Measurements from ENCODE around the gene SWI5.

The SWI5 gene

DNA sequence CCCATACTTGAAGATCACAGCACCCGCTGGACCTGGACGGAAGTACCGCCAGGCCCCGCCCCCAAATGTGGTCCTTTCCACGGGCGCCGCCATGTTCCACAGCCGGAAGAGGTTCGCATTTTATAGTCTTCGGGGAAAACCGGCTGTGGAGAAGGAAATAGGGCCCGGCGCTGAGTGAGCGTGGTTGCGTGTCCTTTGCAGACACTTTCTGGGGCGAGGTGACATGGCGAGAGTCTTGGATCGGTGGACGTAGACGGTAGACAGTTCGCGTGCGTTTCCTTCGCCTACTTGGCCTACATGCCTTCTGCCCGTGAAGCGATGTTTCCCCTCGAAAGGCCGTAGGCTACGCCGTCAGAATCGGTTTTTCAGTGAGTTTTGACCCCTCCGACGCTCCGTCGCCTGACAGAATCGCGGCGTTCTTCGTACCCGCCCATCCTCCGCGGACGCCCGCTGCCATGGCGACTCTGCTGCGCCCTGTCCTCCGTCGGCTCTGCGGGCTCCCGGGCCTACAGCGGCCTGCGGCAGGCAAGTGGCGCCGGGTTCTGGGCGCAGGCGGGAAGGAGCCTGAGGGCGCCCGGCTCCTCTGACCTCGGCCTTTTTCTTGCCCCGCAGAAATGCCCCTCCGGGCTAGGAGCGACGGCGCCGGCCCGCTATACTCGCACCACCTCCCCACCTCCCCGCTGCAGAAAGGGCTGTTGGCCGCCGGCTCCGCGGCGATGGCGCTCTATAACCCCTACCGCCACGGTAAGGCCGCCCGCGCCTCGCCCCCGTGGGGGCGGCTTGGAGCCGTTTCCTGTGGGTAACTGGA, 46.5 kb downstream of the SWI5 start, which contains the start of the genes COQ4 and TRUB2:
Gene COQ4, plus strand, starts transcription at position 436 of the 808 bp plus-strand sequence. Its CDS starts 20 bp downstream, at position 456.
Gene TRUB2, minus strand, starts transcription at position 44 of the 808 bp plus-strand sequence. Its CDS starts 39 bp downstream, at position 5.
- peak; percentile 89 for DNase-seq

DNA sequence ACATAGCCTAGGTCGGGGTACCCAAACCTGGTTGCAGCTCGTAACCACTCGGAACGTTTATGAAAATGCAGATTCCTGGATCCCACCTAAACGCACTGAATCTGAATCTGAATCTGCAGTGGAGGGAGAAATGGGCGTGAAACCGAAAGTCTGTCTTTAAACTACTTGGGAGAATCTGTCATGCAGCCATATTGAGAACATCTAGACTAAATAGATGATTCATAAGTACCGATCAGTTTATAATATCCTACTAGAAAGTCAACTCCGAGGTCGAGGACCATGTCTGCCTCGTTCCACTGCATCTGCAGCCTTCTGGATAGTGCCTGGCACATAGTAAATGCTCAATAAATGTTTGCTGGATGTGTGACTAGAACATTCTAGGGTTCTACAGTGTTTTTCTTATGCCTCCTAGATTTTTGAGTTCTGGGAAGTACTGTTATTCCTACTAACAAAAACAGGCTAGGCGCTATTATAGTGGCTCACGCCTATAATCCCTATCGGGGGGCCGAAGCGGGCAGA, 47.2 kb downstream of the SWI5 start:
- DNase-seq: no peak

DNA sequence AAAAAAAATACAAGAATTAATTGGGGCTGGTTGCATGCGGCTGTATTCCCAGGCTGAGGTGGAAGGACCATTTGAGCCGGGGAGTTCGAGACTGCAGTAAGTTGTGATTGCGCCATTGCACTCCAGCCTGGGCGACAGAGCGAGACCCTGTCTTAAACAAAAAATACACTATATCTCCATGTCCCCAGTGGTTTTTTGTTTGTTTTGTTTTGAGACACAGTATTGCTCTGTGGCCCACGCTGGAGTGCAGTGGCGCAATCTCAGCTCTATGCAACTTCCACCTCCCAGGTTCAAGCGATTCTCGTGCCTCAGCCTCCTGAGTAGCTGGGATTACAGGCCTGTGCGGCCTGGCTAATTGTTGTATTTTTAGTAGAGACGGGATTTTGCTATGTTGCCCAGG, 47.7 kb downstream of the SWI5 start:
- DNase-seq: no peak

DNA sequence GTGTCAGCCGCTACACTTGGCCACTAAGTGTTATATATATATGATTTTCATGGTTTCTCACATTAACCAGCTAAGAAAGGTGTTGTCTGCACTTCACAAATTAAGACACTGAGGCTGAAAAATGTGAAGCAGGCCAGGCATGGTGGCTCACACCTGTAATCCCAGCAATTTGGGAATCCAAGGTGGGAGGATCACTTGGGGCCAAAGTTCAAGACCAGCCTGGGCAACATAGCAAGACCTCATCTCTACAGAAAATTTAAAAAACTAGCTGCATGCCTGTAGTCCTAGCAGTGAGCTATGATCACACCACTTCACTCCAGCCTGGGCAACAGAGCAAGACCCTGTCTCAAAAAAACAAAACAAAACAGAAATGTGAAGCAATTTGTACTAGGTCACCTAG, 48.3 kb downstream of the SWI5 start:
- no peak for DNase-seq

DNA sequence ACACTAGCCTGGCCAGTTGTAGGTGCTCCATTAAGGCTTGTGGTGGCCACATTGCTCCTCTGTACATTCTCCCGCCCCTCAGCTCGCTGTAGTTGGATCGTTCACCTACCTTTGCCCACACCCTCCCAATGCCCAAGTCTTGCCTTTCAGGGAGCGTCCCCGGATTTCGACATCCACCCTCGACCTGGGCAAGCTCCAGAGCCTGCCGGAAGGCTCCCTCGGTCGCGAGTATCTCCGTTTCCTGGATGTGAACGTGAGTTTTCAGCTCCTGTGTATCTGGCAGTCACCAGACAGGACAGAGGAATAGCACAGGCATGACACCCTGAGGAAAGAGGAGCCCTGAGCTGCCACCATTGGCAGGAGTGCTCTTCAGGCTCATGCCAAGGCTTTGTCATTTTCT, 49.6 kb downstream of the SWI5 start:
- no peak for DNase-seq

DNA sequence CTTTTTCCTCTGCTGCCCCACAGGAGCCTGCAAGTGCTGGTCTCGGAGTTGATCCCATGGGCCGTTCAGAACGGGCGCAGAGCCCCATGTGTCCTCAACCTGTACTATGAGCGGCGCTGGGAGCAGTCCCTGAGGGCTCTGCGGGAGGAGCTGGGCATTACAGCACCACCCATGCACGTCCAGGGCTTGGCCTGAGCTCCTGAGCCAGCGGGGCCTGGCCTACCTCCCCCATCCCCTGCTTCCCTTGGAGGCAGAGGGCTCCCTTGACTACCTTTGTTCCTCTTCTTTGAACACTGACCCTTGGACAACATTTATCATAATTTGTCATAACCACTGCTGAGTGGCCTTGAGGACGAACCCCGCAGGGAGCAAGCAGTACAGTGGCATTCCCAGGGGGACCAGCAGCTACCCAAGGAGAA, 57.4 kb downstream of the SWI5 start:
- no peak for DNase-seq

DNA sequence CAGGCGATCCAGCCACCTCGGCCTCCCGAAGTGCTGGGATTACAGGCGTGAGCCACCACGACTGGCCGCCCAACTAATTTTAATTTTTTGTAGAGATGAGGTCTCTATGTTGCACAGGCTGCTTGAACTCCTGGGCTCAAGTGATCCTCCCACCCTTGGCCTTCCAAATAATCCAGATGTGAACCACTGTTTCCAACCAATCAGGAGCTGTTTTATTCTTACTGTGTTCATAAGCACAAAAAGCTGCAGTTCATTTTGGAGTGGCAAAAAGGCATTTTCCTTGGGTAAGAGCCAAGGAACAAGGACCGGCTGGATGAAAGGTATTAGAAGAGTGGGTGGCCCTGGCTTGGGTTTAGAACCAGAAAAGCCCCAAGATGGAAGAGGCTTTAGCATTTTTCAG, 59.1 kb downstream of the SWI5 start:
- no peak for DNase-seq

DNA sequence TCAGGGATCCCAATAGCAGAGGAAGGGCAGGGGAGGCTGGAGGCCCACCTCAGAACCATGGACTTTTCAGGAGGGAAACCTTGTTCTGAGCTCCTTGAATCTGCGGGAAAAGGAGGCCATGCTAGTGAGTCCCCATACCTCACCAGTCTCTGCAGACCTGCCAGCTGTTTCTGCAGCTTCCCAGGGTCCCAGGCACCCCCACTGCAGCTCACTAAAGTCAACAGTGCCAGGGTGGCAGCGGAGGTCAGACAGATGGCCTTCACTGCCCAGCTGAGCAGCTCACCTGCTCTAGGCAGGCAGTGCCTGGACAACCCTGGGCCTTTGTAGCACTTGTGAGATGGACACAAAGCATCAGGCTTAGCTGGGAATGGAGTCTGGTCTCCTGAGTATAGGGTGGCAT, 59.8 kb downstream of the SWI5 start:
- no peak for DNase-seq

DNA sequence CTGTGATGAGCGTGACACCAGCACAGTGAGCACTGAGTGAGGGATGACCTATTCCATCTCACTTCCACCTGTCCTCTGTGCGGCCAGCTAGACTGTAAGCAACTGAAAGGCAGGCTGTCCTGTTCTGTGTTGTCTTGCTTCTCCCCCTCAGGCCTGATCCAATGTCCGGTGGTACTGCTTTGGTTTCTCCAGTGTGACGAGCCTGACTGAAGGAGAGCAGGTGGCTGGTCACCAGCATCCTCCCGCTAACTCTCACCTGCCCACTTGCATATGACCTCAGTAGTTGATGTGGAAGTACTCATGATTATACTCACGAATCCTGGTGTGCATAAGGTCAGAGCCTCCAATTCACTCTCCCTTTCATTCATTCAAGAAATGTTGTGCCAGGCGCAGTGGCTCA, 61.9 kb downstream of the SWI5 start:
- no peak for DNase-seq

Data from activated CD4-positive, CD25-positive, alpha-beta regulatory T cell treated with anti-CD3 and anti-CD28 coated beads, Interleukin-2, amount 50 U/mL, for 72 hours (primary cell).